ENCODE measurements around the gene EIF1B.
"Not testable (repeated sequence)": the region's sequence is repeated elsewhere in the genome, so short reads cannot be mapped to it uniquely, and the experiment has no call there.

Gene EIF1B

DNA sequence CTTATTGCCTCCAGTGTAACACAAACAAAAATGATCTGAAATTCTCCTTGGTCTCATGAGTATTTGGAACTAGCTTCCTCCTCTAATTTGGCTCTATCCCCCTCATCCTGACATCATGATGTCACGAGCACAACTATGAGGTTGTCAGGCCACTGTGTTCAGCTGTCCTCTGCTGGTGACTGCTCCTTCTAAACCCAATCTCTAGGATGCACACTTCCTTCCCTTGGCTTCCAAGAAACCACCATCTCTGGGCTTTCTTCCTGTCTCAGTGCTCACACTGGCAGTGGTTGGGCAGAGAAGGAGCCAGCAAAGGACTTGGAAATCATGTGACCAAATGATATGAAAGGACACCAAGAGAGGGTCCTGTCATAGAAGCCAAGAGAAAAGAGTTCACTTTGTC is 30.7 kb upstream of the EIF1B start:
- no peak for TF ChIP-seq GABPA (IDR thresholded peaks at IDR 0.05; ENCODE audit: low read depth)
- TF ChIP-seq POLR2AphosphoS5 (IDR thresholded peaks at IDR 0.05; ENCODE audit: low read depth): no peak
- TF ChIP-seq SPI1 (IDR thresholded peaks at IDR 0.05; ENCODE audit: borderline replicate concordance, low read depth): no peak
- TF ChIP-seq, protein P1, sequence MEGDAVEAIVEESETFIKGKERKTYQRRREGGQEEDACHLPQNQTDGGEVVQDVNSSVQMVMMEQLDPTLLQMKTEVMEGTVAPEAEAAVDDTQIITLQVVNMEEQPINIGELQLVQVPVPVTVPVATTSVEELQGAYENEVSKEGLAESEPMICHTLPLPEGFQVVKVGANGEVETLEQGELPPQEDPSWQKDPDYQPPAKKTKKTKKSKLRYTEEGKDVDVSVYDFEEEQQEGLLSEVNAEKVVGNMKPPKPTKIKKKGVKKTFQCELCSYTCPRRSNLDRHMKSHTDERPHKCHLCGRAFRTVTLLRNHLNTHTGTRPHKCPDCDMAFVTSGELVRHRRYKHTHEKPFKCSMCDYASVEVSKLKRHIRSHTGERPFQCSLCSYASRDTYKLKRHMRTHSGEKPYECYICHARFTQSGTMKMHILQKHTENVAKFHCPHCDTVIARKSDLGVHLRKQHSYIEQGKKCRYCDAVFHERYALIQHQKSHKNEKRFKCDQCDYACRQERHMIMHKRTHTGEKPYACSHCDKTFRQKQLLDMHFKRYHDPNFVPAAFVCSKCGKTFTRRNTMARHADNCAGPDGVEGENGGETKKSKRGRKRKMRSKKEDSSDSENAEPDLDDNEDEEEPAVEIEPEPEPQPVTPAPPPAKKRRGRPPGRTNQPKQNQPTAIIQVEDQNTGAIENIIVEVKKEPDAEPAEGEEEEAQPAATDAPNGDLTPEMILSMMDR (IDR thresholded peaks at IDR 0.05; ENCODE audit: insufficient read depth, low read length): no peak
- no peak for TF ChIP-seq REST (IDR thresholded peaks at IDR 0.05; ENCODE audit: insufficient replicate concordance, low read depth)
- no peak for DNase-seq (ENCODE audit: low read depth in 1 of 2, low spot score in 1 of 2)
- H3K27ac ChIP-seq (replicated peaks): no peak overlapping the region
- no peaks in the 10 kb centered on the region for H3K27me3 ChIP-seq (ENCODE audit: insufficient read depth, poor library complexity, severe bottlenecking)
- H3K4me3 ChIP-seq (replicated peaks; ENCODE audit: insufficient read depth, low read length): no peak overlapping the region

DNA sequence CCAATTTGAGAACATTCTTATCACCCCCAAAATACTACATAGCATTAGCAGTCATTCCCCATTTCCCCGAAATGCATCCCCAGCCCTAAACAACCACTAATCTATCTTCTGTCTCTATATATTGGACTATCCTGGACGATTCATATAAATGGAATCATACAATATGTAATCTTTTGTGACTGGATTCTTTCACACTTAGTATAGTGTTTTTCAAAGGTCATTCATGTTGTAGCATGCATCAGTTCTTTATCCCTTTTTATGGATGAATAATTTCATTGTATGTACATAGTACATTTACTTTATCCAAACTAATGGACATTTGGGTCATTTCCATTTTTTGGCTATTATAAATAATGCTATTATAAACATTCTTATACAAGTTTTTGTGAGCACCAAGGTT is 27.5 kb upstream of the EIF1B start:
- no peaks in the 10 kb centered on the region for H3K27me3 ChIP-seq (ENCODE audit: insufficient read depth, poor library complexity, severe bottlenecking)
- no peak overlapping the region for H3K27ac ChIP-seq (replicated peaks)
- H3K4me3 ChIP-seq (replicated peaks; ENCODE audit: insufficient read depth, low read length): no peak overlapping the region
- TF ChIP-seq SPI1 (IDR thresholded peaks at IDR 0.05; ENCODE audit: borderline replicate concordance, low read depth): no peak
- no peak for TF ChIP-seq GABPA (IDR thresholded peaks at IDR 0.05; ENCODE audit: low read depth)
- no peak for TF ChIP-seq REST (IDR thresholded peaks at IDR 0.05; ENCODE audit: insufficient replicate concordance, low read depth)
- TF ChIP-seq, protein P1 (IDR thresholded peaks at IDR 0.05; ENCODE audit: insufficient read depth, low read length): no peak
- no peak for TF ChIP-seq POLR2AphosphoS5 (IDR thresholded peaks at IDR 0.05; ENCODE audit: low read depth)
- DNase-seq (ENCODE audit: low read depth in 1 of 2, low spot score in 1 of 2): no peak

DNA sequence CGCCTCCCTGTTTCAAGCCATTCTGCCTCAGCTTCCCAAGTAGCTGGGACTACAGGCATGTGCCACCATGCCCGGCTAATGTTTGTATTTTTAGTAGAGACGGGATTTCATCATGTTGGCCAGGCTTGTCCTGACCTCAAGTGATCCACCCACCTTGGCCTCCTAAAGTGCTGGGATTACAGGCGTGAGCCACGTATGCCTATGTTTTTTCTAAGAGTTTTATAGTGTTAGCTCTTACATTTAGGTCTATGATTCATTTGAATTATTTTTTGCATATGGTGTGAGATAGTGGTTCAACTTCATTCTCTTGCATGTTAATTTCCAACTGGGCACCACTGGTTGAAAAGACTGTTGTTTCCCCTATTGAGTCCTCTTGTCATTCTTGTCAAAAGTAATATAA is 26.4 kb upstream of the EIF1B start:
- H3K4me3 ChIP-seq (replicated peaks; ENCODE audit: insufficient read depth, low read length); H3K27me3 ChIP-seq (ENCODE audit: insufficient read depth, poor library complexity, severe bottlenecking); DNase-seq (ENCODE audit: low read depth in 1 of 2, low spot score in 1 of 2); H3K27ac ChIP-seq (replicated peaks): not testable (repeated sequence)

GRCh38 chr3:40287248-40287647 is 22.3 kb upstream of the EIF1B start:
- H3K4me3 ChIP-seq (replicated peaks; ENCODE audit: insufficient read depth, low read length): no peak overlapping the region
- no peak overlapping the region for H3K27ac ChIP-seq (replicated peaks)
- no peak for DNase-seq (ENCODE audit: low read depth in 1 of 2, low spot score in 1 of 2)
- no peaks in the 10 kb centered on the region for H3K27me3 ChIP-seq (ENCODE audit: insufficient read depth, poor library complexity, severe bottlenecking)
- TF ChIP-seq POLR2AphosphoS5 (IDR thresholded peaks at IDR 0.05; ENCODE audit: low read depth) (no peak), REST (IDR thresholded peaks at IDR 0.05; ENCODE audit: insufficient replicate concordance, low read depth) (no peak), GABPA (IDR thresholded peaks at IDR 0.05; ENCODE audit: low read depth) (no peak), SPI1 (IDR thresholded peaks at IDR 0.05; ENCODE audit: borderline replicate concordance, low read depth) (no peak)
- TF ChIP-seq, protein P1 (IDR thresholded peaks at IDR 0.05; ENCODE audit: insufficient read depth, low read length): no peak

Measured in HL-60 (cell line).